ENCODE data around the gene CDYL2. TPM values are rescaled to one million over a fixed set of nuclear protein-coding genes. Genes with fewer than 3 reads are reported as not detected.

Gene CDYL2
- total RNA-seq, 1 experiment from 2014 or later: 7.1 TPM

- intact Hi-C loops (cut with micrococcal nuclease): no loop called here
- Mint-ChIP-seq H3K4me3 (ENCODE audit: unreplicated experiment) (no peak overlapping the region), H3K9me3 (ENCODE audit: unreplicated experiment) (peaks cover 14% of the 10 kb centered on the region), H3K4me1 (ENCODE audit: insufficient read depth, unreplicated experiment) (no peaks in the 10 kb centered on the region), H3K27me3 (ENCODE audit: insufficient read depth, unreplicated experiment) (no peaks in the 10 kb centered on the region), H3K27ac (ENCODE audit: low read depth, unreplicated experiment) (no peak overlapping the region), H3K36me3 (ENCODE audit: insufficient read depth, unreplicated experiment) (no peaks in the 10 kb centered on the region)
- BruUV-seq (replicated peaks): no TSS peak
- POLR2A ChIA-PET: no interaction called here
- no peak for DNase-seq (ENCODE audit: unreplicated experiment)
- CTCF ChIA-PET: no interaction called here
- TF ChIP-seq CTCF (IDR thresholded peaks at IDR 0.05; ENCODE audit: unreplicated experiment): no peak
These were observed 176.1 kb downstream of the CDYL2 start for GRCh38 chr16:80628254-80628653.

GRCh38 chr16:80627108-80627507 lies 177.3 kb downstream of the CDYL2 start:
- Mint-ChIP-seq H3K4me3 (ENCODE audit: unreplicated experiment) (no peak overlapping the region), H3K27me3 (ENCODE audit: insufficient read depth, unreplicated experiment) (no peaks in the 10 kb centered on the region), H3K36me3 (ENCODE audit: insufficient read depth, unreplicated experiment) (no peaks in the 10 kb centered on the region), H3K9me3 (ENCODE audit: unreplicated experiment) (peaks cover 14% of the 10 kb centered on the region), H3K27ac (ENCODE audit: low read depth, unreplicated experiment) (no peak overlapping the region), H3K4me1 (ENCODE audit: insufficient read depth, unreplicated experiment) (no peaks in the 10 kb centered on the region)
- no peak for DNase-seq (ENCODE audit: unreplicated experiment)
- BruUV-seq (replicated peaks): no TSS peak
- POLR2A ChIA-PET: interaction anchor here (0.6 kb wide), 1 partner anchor 1203 kb away, joined by 3 read pairs; no protein-coding TSS in a partner anchor
- intact Hi-C loops (cut with micrococcal nuclease): no loop called here
- TF ChIP-seq CTCF (IDR thresholded peaks at IDR 0.05; ENCODE audit: unreplicated experiment): no peak
- CTCF ChIA-PET: no interaction called here

- BruUV-seq (replicated peaks): no TSS peak
- Mint-ChIP-seq H3K9me3 (ENCODE audit: unreplicated experiment) (peaks cover 14% of the 10 kb centered on the region), H3K4me1 (ENCODE audit: insufficient read depth, unreplicated experiment) (no peaks in the 10 kb centered on the region), H3K27me3 (ENCODE audit: insufficient read depth, unreplicated experiment) (no peaks in the 10 kb centered on the region), H3K27ac (ENCODE audit: low read depth, unreplicated experiment) (no peak overlapping the region), H3K4me3 (ENCODE audit: unreplicated experiment) (no peak overlapping the region), H3K36me3 (ENCODE audit: insufficient read depth, unreplicated experiment) (no peaks in the 10 kb centered on the region)
- ChIA-PET CTCF (interaction anchor here (0.6 kb wide), 1 partner anchor 248 kb away, joined by 3 read pairs; no protein-coding TSS in a partner anchor), POLR2A (interaction anchor here (0.6 kb wide), 1 partner anchor 118 kb away, joined by 3 read pairs; no protein-coding TSS in a partner anchor)
- intact Hi-C loops (cut with micrococcal nuclease): no loop called here
- TF ChIP-seq CTCF (IDR thresholded peaks at IDR 0.05; ENCODE audit: unreplicated experiment): no peak
- no peak for DNase-seq (ENCODE audit: unreplicated experiment)
These were observed 181.0 kb downstream of the CDYL2 start for GRCh38 chr16:80623376-80623775.

- Mint-ChIP-seq H3K4me3 (ENCODE audit: unreplicated experiment) (no peak overlapping the region), H3K27ac (ENCODE audit: low read depth, unreplicated experiment) (no peak overlapping the region), H3K36me3 (ENCODE audit: insufficient read depth, unreplicated experiment) (no peaks in the 10 kb centered on the region), H3K27me3 (ENCODE audit: insufficient read depth, unreplicated experiment) (no peaks in the 10 kb centered on the region), H3K9me3 (ENCODE audit: unreplicated experiment) (peaks cover 22% of the 10 kb centered on the region), H3K4me1 (ENCODE audit: insufficient read depth, unreplicated experiment) (no peaks in the 10 kb centered on the region)
- BruUV-seq (replicated peaks): no TSS peak
- CTCF ChIA-PET: no interaction called here
- intact Hi-C loops (cut with micrococcal nuclease): no loop called here
- POLR2A ChIA-PET: no interaction called here
- no peak for TF ChIP-seq CTCF (IDR thresholded peaks at IDR 0.05; ENCODE audit: unreplicated experiment)
- no peak for DNase-seq (ENCODE audit: unreplicated experiment)
These were observed 182.4 kb downstream of the CDYL2 start for GRCh38 chr16:80622007-80622406.

Data from MCF 10A (cell line).